CD4-positive, alpha-beta T cell treated with Interferon alpha-2 for 1 hour (primary cell): Measurements from ENCODE around the gene TAF6.
"Not testable (repeated sequence)": the region's sequence is repeated elsewhere in the genome, so short reads cannot be mapped to it uniquely, and the experiment has no call there.

Experiments
- DNase-seq, 2 donors: peaks; one replicate each; pipeline ENCODE4 v3.0.0-alpha.2; 2020 to 2022

Gene TAF6

GRCh38 chr7:100152404-100152803 is 33.2 kb upstream of the TAF6 start:
- no peak for DNase-seq

- DNase-seq = peak; percentile 99
These were observed 29.6 kb upstream of the TAF6 start, which contains the start of gene LAMTOR4 for GRCh38 chr7:100148559-100149328. LAMTOR4 (plus strand) TSS chr7:100148918; CDS start chr7:100148973, 55 bp downstream.

- no peak for DNase-seq
These were observed 29.0 kb upstream of the TAF6 start for GRCh38 chr7:100148225-100148558.

GRCh38 chr7:100147278-100147677 is 28.1 kb upstream of the TAF6 start:
- no peak for DNase-seq

GRCh38 chr7:100146350-100146749 is 27.2 kb upstream of the TAF6 start:
- DNase-seq = not testable (repeated sequence)

GRCh38 chr7:100142461-100142860 is 23.3 kb upstream of the TAF6 start:
- DNase-seq = no peak

GRCh38 chr7:100141555-100141949 is 22.4 kb upstream of the TAF6 start:
- no peak for DNase-seq

- DNase-seq = no peak
These were observed 18.9 kb upstream of the TAF6 start for GRCh38 chr7:100137851-100138760.

- peak; percentile 73 to 79 for DNase-seq
These were observed 13.6 kb upstream of the TAF6 start for GRCh38 chr7:100132697-100133151.

GRCh38 chr7:100132126-100132525 is 13.0 kb upstream of the TAF6 start:
- no peak for DNase-seq

GRCh38 chr7:100130608-100131453 is 11.7 kb upstream of the TAF6 start:
- peak; percentile 80 to 84 for DNase-seq

- DNase-seq = not testable (repeated sequence)
These were observed 11.1 kb upstream of the TAF6 start for GRCh38 chr7:100130220-100130607.

GRCh38 chr7:100128637-100128963 is 9.4 kb upstream of the TAF6 start:
- no peak for DNase-seq

- peak in 1 of 2 donors; percentile 20 for DNase-seq
These were observed 8.9 kb upstream of the TAF6 start for GRCh38 chr7:100127866-100128636.

- peak; percentile 88 to 95 for DNase-seq
These were observed 8.0 kb upstream of the TAF6 start, which contains the start of gene MBLAC1 for GRCh38 chr7:100126931-100127865. MBLAC1 (plus strand) TSS chr7:100126967; CDS start chr7:100127396, 429 bp downstream.

- no peak for DNase-seq
These were observed 7.2 kb upstream of the TAF6 start for GRCh38 chr7:100126239-100126930.

GRCh38 chr7:100124301-100125230 is 5.4 kb upstream of the TAF6 start:
- no peak for DNase-seq

GRCh38 chr7:100122568-100122967 is 3.4 kb upstream of the TAF6 start:
- DNase-seq = no peak

- DNase-seq = no peak
These were observed 2.9 kb upstream of the TAF6 start for GRCh38 chr7:100122067-100122466.
